Memory B cell (primary cell): ENCODE measurements around the gene PLCH2.

ENCODE experiments used
- ATAC-seq: fragments of 150-1000 bp; cut with Tn5 transposase; 2 replicates; pipeline ENCODE4 v1.10.0; 2021; ENCODE audit warnings: low read depth, mild to moderate bottlenecking, moderate library complexity
- DNase-seq, 2 donors: peaks; one replicate each; pipeline ENCODE4 v3.0.0; 2022; ENCODE audit warnings: low spot score in 2 of 2
- H3K27ac Mint-ChIP-seq: one replicate; pipeline ENCODE4 v1.8.0; 2022; ENCODE audit warnings: mild to moderate bottlenecking, moderate library complexity, mixed read lengths
- H3K27me3 Mint-ChIP-seq: one replicate; pipeline ENCODE4 v1.8.0; 2022; ENCODE audit warnings: mixed read lengths
- H3K36me3 Mint-ChIP-seq: one replicate; pipeline ENCODE4 v1.8.0; 2022; ENCODE audit warnings: mild to moderate bottlenecking, mixed read lengths
- H3K4me1 Mint-ChIP-seq: one replicate; pipeline ENCODE4 v1.8.0; 2022; ENCODE audit warnings: mixed read lengths
- H3K4me3 Mint-ChIP-seq: one replicate; pipeline ENCODE4 v1.8.0; 2022; ENCODE audit warnings: mild to moderate bottlenecking, moderate library complexity, mixed read lengths
- H3K9me3 Mint-ChIP-seq: one replicate; pipeline ENCODE4 v1.8.0; 2022; ENCODE audit warnings: mixed read lengths

Gene PLCH2

DNA sequence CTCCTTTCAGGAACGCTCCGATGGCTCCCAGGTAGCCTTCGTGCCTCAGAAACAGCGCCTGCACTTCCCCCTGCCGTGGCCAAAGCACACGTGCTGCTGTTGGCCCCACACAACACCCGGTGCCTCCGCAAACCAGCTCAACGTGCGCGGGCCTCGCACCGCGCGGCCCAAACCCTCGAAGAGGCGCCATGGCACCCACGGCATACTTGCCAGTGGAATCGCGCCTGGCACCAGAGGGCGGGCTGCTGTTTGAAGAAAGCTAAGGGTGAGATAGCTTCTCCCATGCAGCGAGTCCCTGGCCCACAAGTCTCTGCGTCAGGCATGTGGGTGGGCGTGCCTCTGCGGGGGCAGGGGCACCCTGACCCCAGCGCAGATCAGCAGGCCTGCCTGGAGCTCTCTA is 42.4 kb downstream of the PLCH2 start:
- H3K4me3 Mint-ChIP-seq = no peak overlapping the region
- H3K27me3 Mint-ChIP-seq = no peaks in the 10 kb centered on the region
- ATAC-seq (no peak), DNase-seq (no peak)
- no peak overlapping the region for H3K27ac Mint-ChIP-seq
- H3K9me3 Mint-ChIP-seq = no peaks in the 10 kb centered on the region
- H3K36me3 Mint-ChIP-seq = peaks cover 21% of the 10 kb centered on the region
- peaks cover 9% of the 10 kb centered on the region for H3K4me1 Mint-ChIP-seq

DNA sequence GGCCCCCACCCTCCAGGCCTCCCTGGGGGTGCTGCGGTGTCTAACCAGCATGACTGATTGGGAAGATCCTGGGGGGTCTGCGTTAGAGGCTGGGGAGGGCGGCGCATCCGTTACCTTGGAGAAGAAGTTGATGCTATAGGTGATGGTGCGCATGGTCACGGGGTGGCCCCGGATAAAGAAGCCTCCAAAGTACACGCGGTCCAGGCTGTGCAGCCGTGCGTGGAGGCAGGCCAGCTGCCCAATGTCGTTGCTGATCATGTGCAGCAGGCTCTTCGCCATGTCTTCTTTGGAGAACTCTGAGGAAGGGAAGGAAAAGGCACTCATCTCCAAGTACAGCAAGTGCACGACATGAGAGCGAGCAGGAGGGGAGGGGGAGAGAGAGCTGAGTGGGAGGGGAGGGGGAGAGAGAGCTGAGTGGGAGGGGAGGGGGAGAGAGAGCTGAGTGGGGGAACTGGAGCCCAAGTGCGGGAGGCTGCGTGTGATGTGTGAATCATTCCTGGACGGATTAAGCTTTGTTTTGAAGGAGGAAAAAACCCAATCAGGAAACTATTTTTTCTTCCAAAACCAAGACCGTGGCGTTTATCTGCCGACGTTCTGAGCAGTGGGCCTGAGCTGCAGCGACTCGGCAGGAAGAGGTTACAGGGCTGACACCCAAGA is 43.1 kb downstream of the PLCH2 start:
- Mint-ChIP-seq H3K4me1 (peaks cover 13% of the 10 kb centered on the region), H3K27me3 (no peaks in the 10 kb centered on the region), H3K27ac (no peak overlapping the region), H3K36me3 (peaks cover 19% of the 10 kb centered on the region), H3K9me3 (no peaks in the 10 kb centered on the region), H3K4me3 (no peak overlapping the region)
- DNase-seq (no peak), ATAC-seq (no peak)

DNA sequence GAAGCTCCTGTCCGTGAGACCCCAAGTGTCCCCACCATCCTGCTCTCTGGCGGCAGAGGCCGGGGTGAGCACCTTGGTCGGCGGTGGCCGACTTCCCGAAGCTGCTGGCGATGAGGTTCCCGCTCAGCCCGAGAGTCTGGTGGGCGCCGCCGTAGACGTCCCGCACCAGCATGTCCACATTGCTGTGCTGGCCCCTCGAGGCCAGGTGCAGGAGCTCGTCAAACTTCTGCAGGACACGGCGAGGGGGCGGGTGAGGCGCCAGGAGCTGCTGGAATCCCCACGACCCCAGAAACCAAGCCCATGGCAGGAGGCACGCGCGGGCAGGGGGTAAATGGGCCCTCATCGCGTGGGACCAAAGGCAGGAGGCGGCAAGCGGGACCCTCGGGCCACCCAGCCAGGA is 43.6 kb downstream of the PLCH2 start:
- Mint-ChIP-seq H3K27me3 (no peaks in the 10 kb centered on the region), H3K4me1 (peaks cover 18% of the 10 kb centered on the region), H3K36me3 (peaks cover 19% of the 10 kb centered on the region), H3K4me3 (no peak overlapping the region), H3K27ac (no peak overlapping the region), H3K9me3 (no peaks in the 10 kb centered on the region)
- DNase-seq (no peak), ATAC-seq (no peak)

DNA sequence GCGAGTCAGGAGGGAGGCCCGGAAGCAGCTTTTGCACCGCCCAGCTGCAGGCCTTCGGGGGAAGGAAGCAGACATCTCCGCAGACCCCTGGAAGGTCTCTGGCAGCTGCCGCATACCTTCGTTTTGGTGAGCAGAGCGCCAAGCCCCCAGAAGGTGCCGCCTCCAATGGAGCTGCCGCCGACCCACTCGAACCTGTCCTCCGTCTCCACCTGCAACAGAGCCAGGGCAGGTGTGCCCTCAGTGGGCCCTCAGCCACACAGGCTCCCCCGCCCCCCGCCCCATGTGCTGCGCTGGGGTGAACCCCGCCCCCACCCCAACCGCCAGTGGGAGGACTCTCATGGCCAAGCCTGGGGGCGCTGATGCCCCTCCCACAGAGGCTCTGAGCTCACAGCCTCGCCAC is 44.1 kb downstream of the PLCH2 start:
- Mint-ChIP-seq H3K36me3 (peaks cover 19% of the 10 kb centered on the region), H3K27me3 (no peaks in the 10 kb centered on the region), H3K4me1 (peaks cover 23% of the 10 kb centered on the region), H3K4me3 (no peak overlapping the region), H3K9me3 (no peaks in the 10 kb centered on the region), H3K27ac (no peak overlapping the region)
- no peak for ATAC-seq
- DNase-seq = no peak

DNA sequence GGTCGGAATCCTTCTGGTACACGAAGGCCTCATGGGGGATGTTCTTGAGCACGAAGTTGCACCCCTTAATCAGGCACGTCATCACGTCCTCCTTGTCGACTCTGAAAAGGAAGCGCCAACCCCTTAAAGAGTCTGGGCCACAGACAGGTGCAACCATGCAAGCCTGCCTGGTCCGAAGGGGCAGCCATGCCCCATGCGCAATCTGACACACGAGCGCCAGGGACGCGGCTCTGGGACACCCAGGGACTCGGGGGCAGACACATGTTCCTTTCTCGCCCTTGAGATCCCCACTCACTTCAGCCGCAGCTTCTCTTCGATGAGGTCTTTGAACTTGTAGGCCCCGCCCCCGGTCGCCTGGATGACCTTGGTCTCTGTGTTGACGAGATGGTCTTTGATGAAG is 44.7 kb downstream of the PLCH2 start:
- Mint-ChIP-seq H3K9me3 (no peaks in the 10 kb centered on the region), H3K27me3 (no peaks in the 10 kb centered on the region), H3K27ac (no peak overlapping the region), H3K4me3 (no peak overlapping the region), H3K36me3 (peaks cover 18% of the 10 kb centered on the region), H3K4me1 (peaks cover 27% of the 10 kb centered on the region)
- DNase-seq = no peak
- no peak for ATAC-seq

DNA sequence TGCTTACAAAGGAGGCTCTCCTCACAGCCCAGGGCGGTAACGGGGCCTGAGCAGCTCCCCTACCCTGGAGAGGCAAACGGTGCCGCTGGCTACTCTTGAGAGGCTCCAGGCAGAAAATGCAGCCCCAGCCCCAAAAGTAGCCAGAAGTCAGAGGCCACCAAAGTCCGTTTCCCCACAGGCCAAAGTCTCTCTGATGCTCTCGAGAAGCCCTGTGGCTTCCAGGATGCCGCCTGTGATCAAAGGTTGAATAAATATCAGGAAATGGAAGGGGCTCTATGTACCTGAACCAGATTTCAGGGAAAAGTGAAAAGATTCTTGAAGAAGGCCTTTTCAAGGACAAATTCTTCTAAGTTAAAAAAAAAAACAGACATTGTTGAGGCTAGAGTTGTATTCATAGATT is 46.1 kb downstream of the PLCH2 start:
- H3K4me1 Mint-ChIP-seq = peaks cover 31% of the 10 kb centered on the region
- DNase-seq = no peak
- H3K9me3 Mint-ChIP-seq = no peaks in the 10 kb centered on the region
- ATAC-seq = no peak
- no peaks in the 10 kb centered on the region for H3K27me3 Mint-ChIP-seq
- H3K27ac Mint-ChIP-seq = no peak overlapping the region
- H3K36me3 Mint-ChIP-seq = peaks cover 13% of the 10 kb centered on the region
- H3K4me3 Mint-ChIP-seq = no peak overlapping the region

DNA sequence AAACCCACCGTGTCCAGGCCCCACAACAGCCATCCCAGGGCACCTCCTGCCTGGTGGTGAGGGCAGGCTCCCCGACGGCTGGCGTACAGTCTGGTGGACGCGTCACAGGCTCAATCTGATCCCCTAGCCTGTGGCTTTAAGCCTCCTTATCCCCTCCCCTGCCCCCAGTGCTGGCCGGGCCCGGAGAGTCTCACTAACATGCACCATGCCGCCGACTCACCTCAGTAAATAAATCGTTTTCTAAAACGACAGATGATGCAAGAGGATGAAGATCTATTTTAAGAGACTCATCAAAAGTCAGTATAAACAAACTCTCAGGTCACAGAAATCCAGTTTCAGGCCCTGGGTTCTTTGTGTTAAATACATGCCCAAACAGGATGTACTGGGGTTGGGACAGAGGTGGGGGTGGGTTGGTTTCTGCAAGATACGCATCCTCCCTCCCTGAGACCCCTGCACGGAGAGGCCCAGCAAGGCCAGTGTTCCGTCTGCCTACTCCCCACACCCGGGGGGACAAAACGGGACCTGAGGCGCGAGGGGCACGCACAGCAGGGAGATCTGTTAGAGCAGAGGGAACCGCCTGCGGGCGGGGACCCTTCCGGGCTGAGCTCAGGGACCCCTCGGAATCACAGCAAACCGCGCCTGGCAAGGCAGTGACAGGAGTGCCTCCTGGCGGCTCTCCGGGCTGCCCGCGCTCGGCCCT is 47.3 kb downstream of the PLCH2 start:
- DNase-seq (no peak), ATAC-seq (no peak)
- Mint-ChIP-seq H3K4me1 (peaks cover 31% of the 10 kb centered on the region), H3K27ac (no peak overlapping the region), H3K36me3 (peaks cover 13% of the 10 kb centered on the region), H3K27me3 (no peaks in the 10 kb centered on the region), H3K4me3 (no peak overlapping the region), H3K9me3 (no peaks in the 10 kb centered on the region)

DNA sequence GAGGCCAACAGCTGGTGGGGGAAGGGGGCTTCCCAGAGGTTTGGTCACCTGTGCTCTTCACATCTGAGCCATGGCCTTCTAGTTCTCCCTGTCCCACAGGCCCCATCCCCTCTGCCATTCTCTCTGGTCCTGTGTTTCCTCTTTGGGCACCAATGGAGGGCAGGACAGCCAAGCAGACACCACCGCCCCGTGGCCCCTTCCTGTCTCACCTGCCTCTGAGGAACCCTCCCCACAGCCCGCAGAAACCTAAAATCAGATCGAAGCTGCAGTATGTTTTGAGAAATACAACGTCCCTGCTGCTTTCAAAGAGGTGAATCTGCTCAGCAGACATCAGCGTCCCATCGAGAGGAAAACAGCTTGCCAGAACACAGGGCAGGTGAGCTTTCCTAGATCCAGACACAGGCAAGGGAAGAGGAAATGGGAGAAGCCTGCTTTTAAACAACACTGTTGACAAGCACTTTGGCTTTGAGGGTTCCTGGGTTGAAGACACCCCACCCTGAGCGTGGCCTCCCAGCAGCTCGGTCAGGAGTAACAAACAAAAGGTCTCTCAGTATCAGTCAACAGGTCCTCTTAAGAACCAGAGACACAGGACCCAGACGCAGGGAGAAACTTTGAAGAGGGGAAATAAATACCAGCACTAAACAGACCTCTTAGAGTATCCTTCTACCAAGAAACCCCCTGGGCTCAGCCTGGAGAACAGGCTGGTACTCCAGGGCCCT is 48.0 kb downstream of the PLCH2 start:
- Mint-ChIP-seq H3K36me3 (peaks cover 6% of the 10 kb centered on the region), H3K4me3 (peak overlapping the region; percentile 100), H3K27me3 (peaks cover 2% of the 10 kb centered on the region), H3K4me1 (peaks cover 30% of the 10 kb centered on the region), H3K9me3 (no peaks in the 10 kb centered on the region), H3K27ac (no peak overlapping the region)
- DNase-seq (no peak), ATAC-seq (no peak)

DNA sequence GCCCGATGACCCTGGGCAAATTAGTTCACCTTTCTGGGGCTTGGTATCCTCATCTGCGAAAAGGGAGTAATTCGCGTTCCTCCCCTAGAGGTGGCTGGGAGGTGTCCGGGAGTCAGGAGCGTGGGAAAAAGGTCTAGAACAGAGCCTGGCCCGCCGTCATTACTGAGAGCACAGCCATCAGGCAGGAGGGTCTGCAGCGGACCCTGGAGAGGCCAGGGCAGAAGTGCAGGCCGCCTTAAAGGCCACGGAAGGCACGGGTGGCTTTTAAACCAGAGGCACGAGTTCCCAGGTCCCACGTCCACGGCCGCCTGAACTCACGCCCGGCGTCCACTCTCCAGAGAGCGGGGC is 49.5 kb downstream of the PLCH2 start:
- ATAC-seq (no peak), DNase-seq (no peak)
- peaks cover 3% of the 10 kb centered on the region for H3K36me3 Mint-ChIP-seq
- no peaks in the 10 kb centered on the region for H3K9me3 Mint-ChIP-seq
- peaks cover 2% of the 10 kb centered on the region for H3K27me3 Mint-ChIP-seq
- no peak overlapping the region for H3K27ac Mint-ChIP-seq
- H3K4me1 Mint-ChIP-seq = peaks cover 30% of the 10 kb centered on the region
- peak overlapping the region; percentile 100 for H3K4me3 Mint-ChIP-seq

DNA sequence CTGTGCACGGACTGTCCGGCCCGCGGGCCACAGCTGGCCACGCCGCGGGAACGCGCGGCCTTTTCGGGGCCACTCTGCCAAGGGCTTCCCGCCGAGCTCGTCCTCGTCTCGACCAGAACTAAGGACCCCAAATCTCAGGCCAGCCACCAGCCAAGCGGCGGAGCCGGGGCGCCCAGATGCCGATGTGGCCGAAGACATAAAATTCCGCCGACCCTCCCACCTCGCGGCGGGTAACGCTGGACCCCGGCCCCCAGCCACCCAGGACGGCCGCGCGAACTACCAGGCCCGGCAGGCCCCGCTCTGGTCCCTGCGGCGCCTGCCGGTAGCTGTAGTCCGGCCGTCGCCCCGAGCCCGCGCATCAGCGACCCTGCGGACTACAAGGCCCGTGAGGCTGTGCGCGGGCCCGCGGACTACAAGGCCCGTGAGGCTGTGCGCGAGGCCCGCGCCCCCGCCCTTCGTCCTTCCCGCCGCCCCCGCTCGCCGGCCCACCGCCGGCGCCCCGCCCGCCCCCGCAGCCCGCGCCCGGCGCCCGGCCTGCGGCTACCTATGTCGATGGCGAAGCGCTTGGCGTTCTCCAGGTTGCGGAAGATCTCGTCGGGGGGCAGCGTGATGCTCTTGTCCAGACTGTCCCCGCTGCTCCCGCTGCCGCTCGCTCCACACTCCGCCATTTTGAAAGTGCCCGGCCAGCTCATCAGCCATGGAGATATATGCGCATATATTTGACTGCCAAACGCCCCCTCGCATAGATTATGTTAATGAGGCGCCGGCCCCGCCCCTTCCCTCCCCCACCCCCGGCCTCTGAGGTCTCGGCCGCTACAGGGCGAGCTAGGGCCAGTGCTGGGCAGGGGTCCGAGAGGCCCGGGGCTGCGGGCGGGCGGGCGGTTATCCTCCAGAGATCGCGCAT is 50.1 kb downstream of the PLCH2 start, which contains the start of gene PANK4:
TSS of gene PANK4 (minus strand) at position 677 of the 904 bp plus-strand sequence. CDS start at position 668, 9 bp downstream.
- Mint-ChIP-seq H3K9me3 (no peaks in the 10 kb centered on the region), H3K4me1 (peaks cover 30% of the 10 kb centered on the region), H3K36me3 (peaks cover 3% of the 10 kb centered on the region), H3K4me3 (peak within 1 kb of the TSS; percentile 100), H3K27ac (peak within 1 kb of the TSS; percentile 92), H3K27me3 (peaks cover 5% of the 10 kb centered on the region)
- DNase-seq (peak; percentile 84 to 90), ATAC-seq (peak; percentile 89)

DNA sequence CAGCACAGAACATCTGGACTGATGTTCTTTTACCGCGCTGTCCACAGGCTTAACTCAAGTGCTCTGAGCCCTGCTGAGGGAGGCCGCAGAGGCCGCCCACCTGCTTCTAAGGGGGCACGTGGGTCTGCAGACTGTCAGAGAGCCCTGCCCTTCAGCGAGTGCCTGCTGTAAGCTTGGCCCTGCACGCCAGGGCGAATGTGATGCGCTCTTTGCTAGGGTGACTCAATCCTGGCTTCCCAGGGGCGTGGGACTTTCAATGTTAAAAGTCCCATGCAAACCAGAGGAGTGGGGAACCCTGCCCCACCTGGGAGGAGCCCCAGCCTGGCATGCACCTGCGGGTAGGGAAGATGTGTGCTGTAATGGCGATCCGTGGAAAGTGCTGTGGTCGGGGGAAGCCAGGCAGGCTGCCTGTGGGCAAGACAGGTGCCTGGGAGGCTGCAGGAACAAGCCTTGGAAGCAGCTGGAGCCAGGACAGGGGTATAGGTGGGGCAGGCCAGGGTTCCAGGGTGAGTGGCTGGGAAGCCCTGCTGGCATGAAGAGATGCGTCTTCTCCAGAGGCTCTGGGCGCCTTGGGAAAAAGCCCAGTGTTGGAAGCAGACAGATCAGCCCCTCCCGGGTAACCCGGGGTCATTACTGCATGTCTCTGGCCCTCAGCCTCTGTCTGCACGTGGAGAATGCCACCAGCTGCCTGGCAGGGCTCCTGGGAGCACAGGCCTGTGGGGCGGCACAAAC is 50.9 kb downstream of the PLCH2 start:
- peaks cover 8% of the 10 kb centered on the region for H3K27me3 Mint-ChIP-seq
- no peak for ATAC-seq
- peak overlapping the region; percentile 92 for H3K27ac Mint-ChIP-seq

DNA sequence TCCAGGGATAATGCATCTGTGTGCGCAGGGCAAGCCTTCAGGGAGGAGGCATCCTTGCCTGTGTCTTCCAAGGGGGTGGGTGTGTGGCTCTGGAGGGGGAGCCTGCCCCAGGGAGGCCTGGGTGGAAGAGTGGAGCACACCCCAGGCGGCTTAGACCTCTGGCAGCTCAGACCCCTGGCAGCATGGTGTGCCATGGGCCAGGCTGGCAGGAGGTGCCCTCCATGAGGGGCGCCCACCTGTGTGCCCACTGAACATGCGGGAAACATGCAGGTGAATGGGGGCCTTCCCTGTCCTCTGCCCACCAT is 51.4 kb downstream of the PLCH2 start:
- Mint-ChIP-seq H3K36me3 (peaks cover 3% of the 10 kb centered on the region), H3K27me3 (peaks cover 8% of the 10 kb centered on the region), H3K4me1 (peaks cover 27% of the 10 kb centered on the region), H3K4me3 (peak overlapping the region; percentile 14), H3K27ac (no peak overlapping the region), H3K9me3 (no peaks in the 10 kb centered on the region)
- ATAC-seq = no peak
- no peak for DNase-seq

More for the DNA sequence above, 50.9 kb downstream of the PLCH2 start:
- no peaks in the 10 kb centered on the region for H3K9me3 Mint-ChIP-seq
- DNase-seq = no peak
- H3K4me1 Mint-ChIP-seq = peaks cover 30% of the 10 kb centered on the region
- peak overlapping the region; percentile 21 for H3K4me3 Mint-ChIP-seq
- peaks cover 3% of the 10 kb centered on the region for H3K36me3 Mint-ChIP-seq

DNA sequence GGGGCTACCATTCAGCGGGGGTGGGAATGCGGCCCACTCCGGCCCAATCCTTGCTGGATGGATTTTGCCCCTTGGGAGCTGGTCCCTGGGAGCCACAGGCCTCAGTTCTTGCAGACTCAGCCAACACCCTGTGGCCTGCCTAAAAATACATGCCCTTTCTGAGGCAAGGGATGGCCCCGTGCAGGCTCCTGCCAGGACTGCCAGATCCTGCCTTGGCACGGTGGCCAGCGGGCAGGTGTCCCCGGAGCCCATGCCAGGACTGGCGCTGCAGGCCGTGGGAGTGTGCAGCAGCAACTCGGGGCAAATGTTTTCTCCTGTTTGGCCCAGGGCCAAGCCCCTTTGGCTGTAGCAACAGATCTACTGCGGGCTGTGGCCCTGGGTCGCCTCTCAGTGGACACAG is 51.9 kb downstream of the PLCH2 start:
- Mint-ChIP-seq H3K27ac (no peak overlapping the region), H3K9me3 (no peaks in the 10 kb centered on the region), H3K4me3 (no peak overlapping the region)

More for the DNA sequence above, 51.9 kb downstream of the PLCH2 start:
- H3K4me1 Mint-ChIP-seq = peaks cover 23% of the 10 kb centered on the region
- no peaks in the 10 kb centered on the region for H3K36me3 Mint-ChIP-seq
- H3K27me3 Mint-ChIP-seq = peaks cover 8% of the 10 kb centered on the region
- no peak for DNase-seq
- no peak for ATAC-seq
